ENCODE measurements around the gene TRIM66. TPM values are rescaled to one million over a fixed set of nuclear protein-coding genes. Genes with fewer than 3 reads are reported as not detected.

TRIM66 gene
- total RNA-seq, 2 donors from 2014 or later: 2.8 to 10.5 TPM

GRCh38 chr11:8692417-8692816, 10.0 kb upstream of the TRIM66 start:
- Histone ChIP-seq H3K27me3 (replicated peaks; ENCODE audit: insufficient read depth) (no peaks in the 10 kb centered on the region), H3K4me1 (replicated peaks) (no peaks in the 10 kb centered on the region), H3K4me3 (no peak overlapping the region), H3K36me3 (peaks cover 0 to 5% of the 10 kb centered on the region in 2 donors), H3K27ac (no peak overlapping the region), H3K9me3 (no peaks in the 10 kb centered on the region)
- DNase-seq (ENCODE audit: low spot score): no peak
- intact Hi-C loops (cut with DNase I): no loop called here
- WGBS: 53% methylated on average over 3 of the region's 3 CpGs
- TF ChIP-seq POLR2A (IDR thresholded peaks at IDR 0.05) (no peak), CTCF (IDR thresholded peaks at IDR 0.05) (no peak)

- intact Hi-C loops (cut with DNase I): no loop called here
- no peak for DNase-seq (ENCODE audit: low spot score)
- Histone ChIP-seq H3K27ac (no peak overlapping the region), H3K27me3 (replicated peaks; ENCODE audit: insufficient read depth) (no peaks in the 10 kb centered on the region), H3K9me3 (no peaks in the 10 kb centered on the region), H3K4me3 (no peak overlapping the region), H3K4me1 (replicated peaks) (no peaks in the 10 kb centered on the region), H3K36me3 (peaks cover 1 to 5% of the 10 kb centered on the region in 2 donors)
- WGBS: 93% methylated on average over 6 of the region's 6 CpGs
- TF ChIP-seq POLR2A (IDR thresholded peaks at IDR 0.05) (no peak), CTCF (IDR thresholded peaks at IDR 0.05) (no peak), POLR2AphosphoS5 (IDR thresholded peaks at IDR 0.05) (no peak)
Measured at GRCh38 chr11:8691601-8692000, 9.1 kb upstream of the TRIM66 start.

GRCh38 chr11:8690374-8691342, 8.2 kb upstream of the TRIM66 start:
- no peak for DNase-seq (ENCODE audit: low spot score)
- Histone ChIP-seq H3K27ac (no peak overlapping the region), H3K27me3 (replicated peaks; ENCODE audit: insufficient read depth) (no peaks in the 10 kb centered on the region), H3K4me1 (replicated peaks) (no peaks in the 10 kb centered on the region), H3K4me3 (no peak overlapping the region), H3K9me3 (no peaks in the 10 kb centered on the region), H3K36me3 (peaks cover 4 to 10% of the 10 kb centered on the region in 2 donors)
- intact Hi-C loops (cut with DNase I): no loop called here
- TF ChIP-seq POLR2AphosphoS5 (IDR thresholded peaks at IDR 0.05): no peak
- TF ChIP-seq POLR2A (IDR thresholded peaks at IDR 0.05): no peak
- TF ChIP-seq CTCF (IDR thresholded peaks at IDR 0.05): no peak
- WGBS: 81% methylated on average over 4 of the region's 4 CpGs

- no peak overlapping the region for H3K4me3 ChIP-seq
- intact Hi-C loops (cut with DNase I): no loop called here
- H3K9me3 ChIP-seq: no peaks in the 10 kb centered on the region
- TF ChIP-seq POLR2AphosphoS5 (IDR thresholded peaks at IDR 0.05) (no peak), CTCF (IDR thresholded peaks at IDR 0.05) (no peak), POLR2A (IDR thresholded peaks at IDR 0.05) (no peak)
- no peaks in the 10 kb centered on the region for H3K4me1 ChIP-seq (replicated peaks)
- no peaks in the 10 kb centered on the region for H3K27me3 ChIP-seq (replicated peaks; ENCODE audit: insufficient read depth)
- H3K36me3 ChIP-seq: peaks cover 0 to 19% of the 10 kb centered on the region in 2 donors
- DNase-seq (ENCODE audit: low spot score): no peak
- H3K27ac ChIP-seq: no peak overlapping the region
- WGBS: 84% methylated on average over 8 of the region's 8 CpGs
Measured at GRCh38 chr11:8689726-8690255, 7.3 kb upstream of the TRIM66 start.
